Kidney epithelial cell (primary cell): ENCODE results near the gene PRICKLE1. TPM values are rescaled to one million over a fixed set of nuclear protein-coding genes. Genes with fewer than 3 reads are reported as not detected.

Experiments used
- DNase-seq: peaks from one replicate; pipeline ENCODE4 v3.0.0-alpha.2; 2010; ENCODE audit warnings: low read depth
- H3K27me3 ChIP-seq: 2 replicates; pipeline ENCODE4 v1.6.0; 2011; ENCODE audit warnings: low read length; ENCODE audit not compliant: control insufficient read depth, insufficient read depth
- H3K36me3 ChIP-seq: 2 replicates; pipeline ENCODE4 v1.5.1; 2011; ENCODE audit warnings: low read length; ENCODE audit not compliant: control insufficient read depth, insufficient read depth
- H3K4me3 ChIP-seq: 2 replicates; pipeline ENCODE4 v1.5.1; 2011; ENCODE audit warnings: low read depth, mild to moderate bottlenecking, control low read depth, low read length
- total RNA-seq: library from RNA; depleted of rRNA; stranded (reverse); fragments of >200 nt; gene quantifications from 2 replicates; pipeline ENCODE4 v1.2.3, GENCODE V29; 2015
- TF ChIP-seq, protein P1 (sequence below): IDR thresholded peaks from 2 replicates; pipeline ENCODE4 v1.5.1; 2011; ENCODE audit warnings: mild to moderate bottlenecking, moderate library complexity, low read length, control low read depth, inconsistent platforms; ENCODE audit not compliant: insufficient read depth, poor library complexity, severe bottlenecking

PRICKLE1 gene
- total RNA-seq, 1 donor from 2014 or later = 8.0 TPM

DNA sequence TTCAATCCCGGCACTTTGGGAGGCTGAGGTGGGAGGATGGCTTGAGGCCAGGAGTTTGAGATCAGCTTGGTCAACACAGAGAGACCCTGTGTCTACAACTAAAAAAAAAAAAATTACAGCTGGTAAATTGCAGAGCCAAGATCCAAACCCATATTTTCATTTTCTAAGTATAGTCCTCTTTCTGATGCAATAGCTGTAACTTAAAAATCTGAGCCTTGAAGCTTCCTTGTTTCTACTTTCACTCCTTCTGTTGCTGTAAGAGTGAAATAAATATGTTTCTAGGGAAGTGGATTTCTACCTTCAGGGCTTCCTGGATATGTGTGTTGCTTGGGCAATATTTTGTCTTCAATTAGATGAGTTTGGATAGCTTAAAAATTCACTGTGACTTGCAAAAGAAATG lies 42.0 kb upstream of the PRICKLE1 start:
- Histone ChIP-seq H3K36me3 (no peaks in the 10 kb centered on the region), H3K4me3 (no peak overlapping the region), H3K27me3 (no peaks in the 10 kb centered on the region)
- TF ChIP-seq, protein P1, sequence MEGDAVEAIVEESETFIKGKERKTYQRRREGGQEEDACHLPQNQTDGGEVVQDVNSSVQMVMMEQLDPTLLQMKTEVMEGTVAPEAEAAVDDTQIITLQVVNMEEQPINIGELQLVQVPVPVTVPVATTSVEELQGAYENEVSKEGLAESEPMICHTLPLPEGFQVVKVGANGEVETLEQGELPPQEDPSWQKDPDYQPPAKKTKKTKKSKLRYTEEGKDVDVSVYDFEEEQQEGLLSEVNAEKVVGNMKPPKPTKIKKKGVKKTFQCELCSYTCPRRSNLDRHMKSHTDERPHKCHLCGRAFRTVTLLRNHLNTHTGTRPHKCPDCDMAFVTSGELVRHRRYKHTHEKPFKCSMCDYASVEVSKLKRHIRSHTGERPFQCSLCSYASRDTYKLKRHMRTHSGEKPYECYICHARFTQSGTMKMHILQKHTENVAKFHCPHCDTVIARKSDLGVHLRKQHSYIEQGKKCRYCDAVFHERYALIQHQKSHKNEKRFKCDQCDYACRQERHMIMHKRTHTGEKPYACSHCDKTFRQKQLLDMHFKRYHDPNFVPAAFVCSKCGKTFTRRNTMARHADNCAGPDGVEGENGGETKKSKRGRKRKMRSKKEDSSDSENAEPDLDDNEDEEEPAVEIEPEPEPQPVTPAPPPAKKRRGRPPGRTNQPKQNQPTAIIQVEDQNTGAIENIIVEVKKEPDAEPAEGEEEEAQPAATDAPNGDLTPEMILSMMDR = no peak
- no peak for DNase-seq

DNA sequence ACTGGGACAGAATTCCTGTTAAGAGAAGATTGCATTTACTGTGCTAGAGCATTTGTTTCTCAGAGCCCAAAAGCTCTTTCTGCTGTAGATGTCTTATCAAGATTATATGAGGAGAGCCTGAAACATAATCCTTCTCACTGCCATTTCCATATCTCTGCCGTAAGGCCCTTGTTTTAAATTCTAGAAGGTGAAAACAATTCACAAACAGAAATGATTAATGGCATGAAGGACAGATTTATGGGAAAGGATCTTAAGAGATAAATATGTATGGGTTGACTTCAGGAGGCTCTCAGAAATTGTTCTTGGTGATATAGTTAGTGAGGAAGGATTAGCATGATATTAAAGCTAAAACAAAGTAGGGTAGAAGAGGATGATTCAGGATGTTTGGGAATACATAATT lies 40.8 kb upstream of the PRICKLE1 start:
- Histone ChIP-seq H3K4me3 (no peak overlapping the region), H3K36me3 (no peaks in the 10 kb centered on the region), H3K27me3 (no peaks in the 10 kb centered on the region)
- TF ChIP-seq, protein P1 = no peak
- no peak for DNase-seq

DNA sequence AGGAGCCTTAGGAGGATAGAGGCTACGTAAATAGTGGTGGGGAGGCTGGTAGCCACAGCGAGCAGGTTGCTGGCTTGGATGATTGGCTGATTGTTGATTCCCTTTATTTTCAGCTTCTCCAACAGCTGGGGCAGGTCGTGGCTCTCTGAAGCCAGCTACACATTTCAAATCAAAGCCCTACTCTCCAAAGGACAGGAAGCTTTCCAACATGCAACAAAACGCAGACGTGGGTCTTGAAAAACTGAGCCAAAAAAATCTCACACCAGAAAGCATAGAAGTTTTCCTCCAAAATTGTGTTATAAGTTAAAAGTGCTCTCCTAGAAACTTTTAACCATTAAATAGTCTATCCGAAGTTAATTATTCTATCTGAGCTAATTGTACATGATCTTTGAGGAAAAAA lies 37.6 kb upstream of the PRICKLE1 start:
- Histone ChIP-seq H3K27me3 (no peaks in the 10 kb centered on the region), H3K4me3 (no peak overlapping the region), H3K36me3 (no peaks in the 10 kb centered on the region)
- TF ChIP-seq, protein P1 = no peak
- DNase-seq = no peak

DNA sequence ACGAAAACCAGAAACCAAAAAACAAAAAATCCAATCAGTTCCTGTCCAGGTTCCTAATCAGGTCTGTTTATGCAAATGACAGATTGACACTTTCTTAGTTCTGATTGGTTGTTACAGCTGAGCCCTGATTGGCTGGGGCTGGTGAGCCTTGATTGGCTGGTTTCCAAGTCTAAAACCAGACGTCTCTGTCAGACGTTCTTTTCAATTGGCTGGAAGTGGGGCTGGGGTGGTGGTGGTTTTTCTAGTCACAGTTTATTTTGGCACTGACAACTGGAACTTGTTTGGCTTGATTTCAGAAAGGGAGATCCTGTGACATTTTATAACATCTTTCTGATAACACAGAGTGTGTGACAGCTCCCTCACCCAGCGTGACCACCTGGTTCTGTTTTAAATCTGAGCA lies 36.1 kb upstream of the PRICKLE1 start:
- Histone ChIP-seq H3K4me3 (no peak overlapping the region), H3K36me3 (no peaks in the 10 kb centered on the region), H3K27me3 (no peaks in the 10 kb centered on the region)
- TF ChIP-seq, protein P1 = no peak
- DNase-seq = no peak

DNA sequence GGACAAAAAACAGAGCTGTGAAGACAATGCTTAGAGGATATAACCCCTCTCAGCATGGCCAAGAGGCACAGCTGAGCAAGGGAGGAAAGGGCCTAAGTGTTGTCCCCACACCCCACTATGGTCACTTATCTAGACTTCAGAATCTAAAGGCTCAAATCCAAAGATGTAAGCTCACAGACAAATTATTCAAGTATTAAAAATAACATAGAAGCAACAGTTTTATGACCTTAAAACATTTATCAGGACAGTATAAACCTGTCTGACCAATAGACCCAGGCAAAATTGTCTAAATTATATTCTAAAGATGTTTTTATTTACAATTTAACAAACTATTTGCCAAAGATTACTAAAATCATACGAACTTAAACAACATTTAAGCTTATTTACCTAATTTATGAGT lies 28.1 kb upstream of the PRICKLE1 start:
- H3K36me3 ChIP-seq = no peaks in the 10 kb centered on the region
- DNase-seq = no peak
- no peaks in the 10 kb centered on the region for H3K27me3 ChIP-seq
- H3K4me3 ChIP-seq = no peak overlapping the region
- TF ChIP-seq, protein P1 = no peak

DNA sequence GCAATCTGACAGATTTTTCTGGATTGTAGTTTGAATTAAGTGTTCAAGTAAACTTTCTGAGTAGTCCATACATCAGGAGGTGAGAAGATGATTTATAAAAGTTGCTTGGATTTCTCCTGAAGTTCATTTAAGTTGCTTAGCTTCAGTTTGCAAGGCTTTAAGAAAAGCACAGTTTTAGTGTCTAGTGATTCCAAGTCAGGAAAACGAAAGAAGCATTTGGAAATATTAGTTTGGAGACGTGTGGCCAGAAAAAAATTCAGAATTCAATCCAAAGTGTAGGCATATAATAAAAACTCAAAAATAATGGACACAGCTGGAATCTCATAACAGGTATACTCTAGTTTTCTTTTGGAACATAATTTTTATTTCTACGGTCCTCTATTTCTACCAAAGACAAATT lies 25.5 kb upstream of the PRICKLE1 start:
- no peaks in the 10 kb centered on the region for H3K36me3 ChIP-seq
- no peaks in the 10 kb centered on the region for H3K27me3 ChIP-seq
- H3K4me3 ChIP-seq = no peak overlapping the region
- DNase-seq = no peak
- TF ChIP-seq, protein P1 = no peak
